Psoas muscle (tissue), 8 donors: ENCODE measurements around the gene CD84. TPM values are rescaled to one million over a fixed set of nuclear protein-coding genes. Genes with fewer than 3 reads are reported as not detected.

ENCODE experiments used
- ATAC-seq, 4 donors: fragments of 200-7000 bp; cut with Tn5 transposase; one replicate each; pipeline ENCODE4 v1.9.1; 2020; ENCODE audit warnings: moderate library complexity in 3 of 4, mild to moderate bottlenecking in 2 of 4
- DNase-seq, 2 donors: peaks; one replicate each; pipeline ENCODE4 v3.0.0-alpha.2; 2020
- H3K27ac ChIP-seq: fragments of 200-600 bp; one replicate; pipeline ENCODE4 v1.8.0; 2022
- H3K27me3 ChIP-seq, 3 donors: fragments of 200-600 bp in 1 of 3; one replicate each; pipeline versions ENCODE4 v1.6.1 to v1.8.0; 2013 to 2022; ENCODE audit warnings: low read length in 2 of 3, mild to moderate bottlenecking in 2 of 3, moderate library complexity in 1 of 3; ENCODE audit not compliant: insufficient read depth in 3 of 3
- H3K36me3 ChIP-seq, 2 donors: fragments of 200-600 bp in 1 of 2; one replicate each; pipeline versions ENCODE4 v1.6.1 to v1.8.0; 2013 to 2022; ENCODE audit warnings: low read depth in 1 of 2, mild to moderate bottlenecking in 1 of 2, moderate library complexity in 1 of 2; ENCODE audit not compliant: insufficient read depth in 1 of 2
- H3K4me1 ChIP-seq: fragments of 200-600 bp; one replicate; pipeline ENCODE4 v1.8.0; 2022
- H3K4me3 ChIP-seq: fragments of 200-600 bp; one replicate; pipeline ENCODE4 v1.8.0; 2022; ENCODE audit warnings: mild to moderate bottlenecking
- H3K9me3 ChIP-seq: fragments of 200-600 bp; one replicate; pipeline ENCODE4 v1.8.0; 2022
- WGBS, 3 donors: extraction: QIAGEN DNeasy Blood & Tissue Kit; methylation state at CpG; one replicate each; pipeline versions ENCODE4 v1.1.6 to v1.1.7; 2013; 5-methylcytosine and 5-hydroxymethylcytosine counted together
- intact Hi-C, 2 donors: fragments of 100-400 bp; cut with DNase I; formaldehyde crosslinking; loops; one replicate each; pipeline versions ENCODE4 v1.11.0 to v1.14.2; 2022
- polyA plus RNA-seq, 3 donors: library from polyadenylated mRNA; stranded (reverse); fragments of 200-250 nt; gene quantifications; one replicate each; pipeline ENCODE4 v1.2.3, GENCODE V29; 2013
- total RNA-seq, 4 donors: library from RNA; stranded (reverse); fragmentation: NEBNext Ultra II Directional in 2 of 4; extraction: Animal tissue kit (Norgen Biotek cat#: 25700) in 2 of 4; gene quantifications; one replicate each; pipeline versions ENCODE4 v1.2.1 to v1.2.4, GENCODE V29; 2021 to 2023
- TF ChIP-seq, protein P1 (sequence below): fragments of 200-600 bp; IDR thresholded peaks from one replicate; pipeline ENCODE4 v1.8.0; 2022; ENCODE audit warnings: antibody characterized with exemption
- donor health status: healthy with polysubstance abuse.
- donor health status: DM: no; HTN: no; CAD: no; lungs with moderate emphysema.
- donor health status: Bipolar disorder and iron deficiency.
- donor health status: healthy.
- donor health status: DM: yes; HTN: yes; CAD: no.
- donor health status: DM: no; HTN: no; CAD: no.
- donor health status: DM: no; HTN: no; CAD: no.
- donor health status: DM: yes; HTN: yes; CAD: no.

The CD84 gene
- total and polyA plus RNA-seq, 7 donors = 0.04 to 2.6 (median 0.75) TPM

- Histone ChIP-seq H3K4me3 (no peak overlapping the region), H3K27me3 (peaks cover 0 to 4% (median 2%) of the 10 kb centered on the region in 3 donors), H3K4me1 (no peaks in the 10 kb centered on the region), H3K27ac (no peak overlapping the region), H3K36me3 (no peaks in the 10 kb centered on the region), H3K9me3 (no peaks in the 10 kb centered on the region)
- intact Hi-C loops = no loop called here
- WGBS, 3 donors = 59 to 74% (median 67%) methylated on average over 6 of the region's 6 CpGs
- ATAC-seq (no peak), DNase-seq (no peak)
- TF ChIP-seq, protein P1, sequence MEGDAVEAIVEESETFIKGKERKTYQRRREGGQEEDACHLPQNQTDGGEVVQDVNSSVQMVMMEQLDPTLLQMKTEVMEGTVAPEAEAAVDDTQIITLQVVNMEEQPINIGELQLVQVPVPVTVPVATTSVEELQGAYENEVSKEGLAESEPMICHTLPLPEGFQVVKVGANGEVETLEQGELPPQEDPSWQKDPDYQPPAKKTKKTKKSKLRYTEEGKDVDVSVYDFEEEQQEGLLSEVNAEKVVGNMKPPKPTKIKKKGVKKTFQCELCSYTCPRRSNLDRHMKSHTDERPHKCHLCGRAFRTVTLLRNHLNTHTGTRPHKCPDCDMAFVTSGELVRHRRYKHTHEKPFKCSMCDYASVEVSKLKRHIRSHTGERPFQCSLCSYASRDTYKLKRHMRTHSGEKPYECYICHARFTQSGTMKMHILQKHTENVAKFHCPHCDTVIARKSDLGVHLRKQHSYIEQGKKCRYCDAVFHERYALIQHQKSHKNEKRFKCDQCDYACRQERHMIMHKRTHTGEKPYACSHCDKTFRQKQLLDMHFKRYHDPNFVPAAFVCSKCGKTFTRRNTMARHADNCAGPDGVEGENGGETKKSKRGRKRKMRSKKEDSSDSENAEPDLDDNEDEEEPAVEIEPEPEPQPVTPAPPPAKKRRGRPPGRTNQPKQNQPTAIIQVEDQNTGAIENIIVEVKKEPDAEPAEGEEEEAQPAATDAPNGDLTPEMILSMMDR = no peak
Observed at GRCh38 chr1:160612613-160613218, 33.4 kb upstream of the CD84 start.

DNA sequence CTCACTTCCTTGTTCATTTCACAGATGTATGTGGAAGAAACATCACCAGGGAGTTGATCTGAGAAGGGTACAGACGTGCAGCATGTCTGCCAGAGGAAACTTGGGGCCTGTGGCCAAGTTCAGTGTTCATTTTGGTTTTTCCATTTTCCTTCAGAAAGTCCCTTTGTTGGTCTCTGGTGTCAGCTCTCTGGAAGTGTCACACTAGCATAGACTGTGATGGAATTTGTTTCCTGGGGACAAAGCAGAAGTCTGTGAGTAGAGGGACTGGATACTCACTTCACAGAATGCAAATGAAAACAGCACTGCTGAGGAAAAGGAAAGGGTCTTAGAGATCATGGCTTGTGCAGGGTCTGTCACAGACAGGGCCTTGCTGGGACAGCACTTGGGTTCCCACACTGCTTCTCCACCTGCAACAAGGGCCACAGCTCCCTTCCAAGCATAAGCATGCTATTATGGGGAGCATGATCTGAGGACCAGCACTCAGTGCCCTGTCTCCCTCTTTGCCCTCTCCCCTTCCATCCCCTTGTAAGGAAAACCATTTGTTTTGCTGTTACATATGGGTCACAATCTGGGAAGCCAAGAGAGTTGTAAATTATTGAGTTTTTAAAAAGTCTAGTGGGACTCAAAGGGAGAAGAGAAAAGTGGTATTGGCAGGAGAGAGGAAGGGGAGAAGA, 31.4 kb upstream of the CD84 start:
- H3K9me3 ChIP-seq = no peaks in the 10 kb centered on the region
- peaks cover 0 to 4% (median 2%) of the 10 kb centered on the region in 3 donors for H3K27me3 ChIP-seq
- TF ChIP-seq, protein P1 = no peak
- intact Hi-C loops = no loop called here
- H3K4me3 ChIP-seq = no peak overlapping the region
- no peaks in the 10 kb centered on the region for H3K36me3 ChIP-seq
- no peak overlapping the region for H3K27ac ChIP-seq
- no peak for ATAC-seq
- no peak for DNase-seq
- no peaks in the 10 kb centered on the region for H3K4me1 ChIP-seq
- 0 to 5% (median 5%) methylated on average over 1 of the region's 1 CpG for WGBS, 3 donors

DNA sequence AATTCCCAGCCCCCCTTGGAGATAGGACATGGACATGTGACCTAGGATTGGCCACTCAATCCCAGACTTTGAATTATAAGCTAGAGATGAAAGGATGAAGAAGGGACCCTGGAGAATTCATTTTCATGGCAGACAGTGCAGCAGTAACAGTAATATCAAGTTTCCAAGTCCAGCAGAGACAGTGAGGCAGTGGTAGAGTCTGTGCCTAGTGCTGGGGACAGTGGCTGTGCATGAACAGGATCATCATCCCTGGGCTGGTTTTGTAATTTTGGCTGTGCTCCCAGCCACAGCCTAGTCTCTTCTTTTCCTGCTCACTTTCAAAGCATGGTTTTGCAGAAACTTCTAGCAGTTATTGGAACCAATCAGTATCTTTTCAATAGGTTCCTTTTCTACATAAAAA, 29.6 kb upstream of the CD84 start:
- H3K4me1 ChIP-seq = no peaks in the 10 kb centered on the region
- no peaks in the 10 kb centered on the region for H3K36me3 ChIP-seq
- no peak for ATAC-seq
- H3K9me3 ChIP-seq = peaks cover 3% of the 10 kb centered on the region
- H3K27me3 ChIP-seq = peaks cover 0 to 4% (median 2%) of the 10 kb centered on the region in 3 donors
- intact Hi-C loops = loop anchor here in 1 of 2 donors (10.0 kb wide), 1 partner anchor 184 kb away; no protein-coding TSS in a partner anchor
- TF ChIP-seq, protein P1 = no peak
- no peak for DNase-seq
- no peak overlapping the region for H3K4me3 ChIP-seq
- H3K27ac ChIP-seq = no peak overlapping the region

- Histone ChIP-seq H3K27ac (no peak overlapping the region), H3K9me3 (peaks cover 3% of the 10 kb centered on the region), H3K27me3 (peaks cover 0 to 4% (median 2%) of the 10 kb centered on the region in 3 donors), H3K4me1 (no peaks in the 10 kb centered on the region), H3K36me3 (no peaks in the 10 kb centered on the region), H3K4me3 (no peak overlapping the region)
- DNase-seq (no peak), ATAC-seq (no peak)
- intact Hi-C loops = loop anchor here in 1 of 2 donors (10.0 kb wide), 1 partner anchor 184 kb away; no protein-coding TSS in a partner anchor
- TF ChIP-seq, protein P1 = no peak
- WGBS, 3 donors = 45 to 48% (median 48%) methylated on average over 2 of the region's 2 CpGs
Observed at GRCh38 chr1:160608514-160608913, 29.2 kb upstream of the CD84 start.
